ENCODE results near the gene OXSR1. TPM values are rescaled to one million over a fixed set of nuclear protein-coding genes. Genes with fewer than 3 reads are reported as not detected.

OXSR1 gene
- total RNA-seq, 1 donor from 2014 or later, result 32.7 TPM

DNA sequence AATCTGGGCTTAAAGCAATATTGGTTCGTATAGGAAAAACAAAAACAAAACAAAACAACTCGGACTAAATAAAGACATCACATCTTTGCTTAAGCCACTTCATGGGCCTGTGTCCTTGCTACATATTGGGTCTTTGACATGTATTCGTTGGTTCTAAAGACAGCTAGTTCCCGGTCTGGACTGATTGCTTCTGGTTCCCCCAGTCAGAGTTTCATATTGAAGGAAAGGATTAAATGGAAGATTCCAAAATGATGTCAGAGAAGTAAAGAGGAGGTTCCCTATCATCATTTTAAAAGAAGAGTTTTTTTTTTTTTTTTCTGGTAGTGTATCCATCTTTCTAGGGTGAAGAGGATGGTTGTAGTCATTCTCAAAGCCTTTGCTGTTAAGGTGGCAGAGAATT, 2.3 kb downstream of the OXSR1 start:
- Histone ChIP-seq H3K27me3 (no peaks in the 10 kb centered on the region), H3K4me3 (no peak overlapping the region), H3K36me3 (no peaks in the 10 kb centered on the region), H3K4me1 (peaks cover 15% of the 10 kb centered on the region), H3K27ac (no peak overlapping the region), H3K9me3 (no peaks in the 10 kb centered on the region)
- intact Hi-C loops (cut with DNase I), result no loop called here
- DNase-seq (no peak), ATAC-seq (no peak)
- TF ChIP-seq, protein P1, sequence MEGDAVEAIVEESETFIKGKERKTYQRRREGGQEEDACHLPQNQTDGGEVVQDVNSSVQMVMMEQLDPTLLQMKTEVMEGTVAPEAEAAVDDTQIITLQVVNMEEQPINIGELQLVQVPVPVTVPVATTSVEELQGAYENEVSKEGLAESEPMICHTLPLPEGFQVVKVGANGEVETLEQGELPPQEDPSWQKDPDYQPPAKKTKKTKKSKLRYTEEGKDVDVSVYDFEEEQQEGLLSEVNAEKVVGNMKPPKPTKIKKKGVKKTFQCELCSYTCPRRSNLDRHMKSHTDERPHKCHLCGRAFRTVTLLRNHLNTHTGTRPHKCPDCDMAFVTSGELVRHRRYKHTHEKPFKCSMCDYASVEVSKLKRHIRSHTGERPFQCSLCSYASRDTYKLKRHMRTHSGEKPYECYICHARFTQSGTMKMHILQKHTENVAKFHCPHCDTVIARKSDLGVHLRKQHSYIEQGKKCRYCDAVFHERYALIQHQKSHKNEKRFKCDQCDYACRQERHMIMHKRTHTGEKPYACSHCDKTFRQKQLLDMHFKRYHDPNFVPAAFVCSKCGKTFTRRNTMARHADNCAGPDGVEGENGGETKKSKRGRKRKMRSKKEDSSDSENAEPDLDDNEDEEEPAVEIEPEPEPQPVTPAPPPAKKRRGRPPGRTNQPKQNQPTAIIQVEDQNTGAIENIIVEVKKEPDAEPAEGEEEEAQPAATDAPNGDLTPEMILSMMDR (IDR thresholded peaks at IDR 0.05), result no peak

DNA sequence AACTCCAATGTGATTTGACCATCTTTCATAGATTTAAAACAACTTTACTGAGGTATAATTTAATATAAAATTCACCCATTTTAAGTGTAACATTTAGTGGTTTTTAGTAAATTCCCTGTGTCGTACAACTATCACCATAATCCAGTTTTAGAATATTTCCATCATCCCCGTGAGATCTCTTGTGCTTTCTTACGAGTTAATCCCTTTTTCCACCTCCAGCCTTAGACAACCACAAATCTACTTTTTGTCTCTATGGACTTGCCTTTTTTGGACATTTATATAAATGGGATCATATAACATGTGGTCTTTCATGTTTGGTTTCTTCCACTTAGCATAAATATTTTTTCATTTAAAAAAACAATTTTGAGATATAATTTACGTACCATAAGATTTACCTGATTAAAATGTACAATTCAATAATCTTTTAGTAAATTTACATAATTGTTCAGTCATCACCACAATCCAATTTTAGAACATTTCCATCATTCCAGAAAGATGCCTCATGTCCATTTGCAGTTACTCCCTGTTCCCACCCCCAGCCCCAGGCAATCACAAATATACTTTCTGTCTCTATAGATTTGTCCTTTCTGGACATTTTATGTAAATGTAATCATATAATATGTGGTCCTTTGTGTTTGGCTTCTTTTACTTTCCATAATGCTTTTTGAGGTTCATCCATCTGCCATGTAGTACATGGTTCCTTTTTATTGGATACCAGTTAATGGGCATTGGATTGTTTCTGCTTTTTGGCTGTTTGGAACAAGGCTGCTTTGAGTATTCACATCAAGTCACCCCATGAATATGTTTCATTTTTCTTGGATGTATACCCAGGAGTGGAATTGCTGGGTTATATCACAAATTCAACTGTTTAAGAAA, 3.1 kb downstream of the OXSR1 start:
- no peaks in the 10 kb centered on the region for H3K27me3 ChIP-seq
- intact Hi-C loops (cut with DNase I), result no loop called here
- no peak overlapping the region for H3K4me3 ChIP-seq
- ATAC-seq (no peak), DNase-seq (no peak)
- H3K36me3 ChIP-seq, result no peaks in the 10 kb centered on the region
- TF ChIP-seq, protein P1 (IDR thresholded peaks at IDR 0.05), result no peak
- H3K9me3 ChIP-seq, result no peaks in the 10 kb centered on the region
- H3K4me1 ChIP-seq, result peaks cover 21% of the 10 kb centered on the region
- H3K27ac ChIP-seq, result no peak overlapping the region

DNA sequence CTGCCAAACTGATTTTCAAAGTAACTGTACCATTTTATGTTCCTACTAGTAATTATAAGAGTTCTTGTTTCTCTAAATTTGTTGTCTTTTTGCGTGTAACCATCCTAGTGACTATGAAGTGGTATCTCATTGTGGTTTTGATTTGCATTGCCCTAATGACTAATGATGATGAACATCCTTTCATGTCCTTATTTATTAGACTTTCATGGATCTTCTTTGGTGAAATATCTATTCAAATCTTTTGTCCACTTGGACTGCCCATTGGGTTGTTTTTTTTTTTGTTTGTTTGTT, 3.6 kb downstream of the OXSR1 start:
- H3K36me3 ChIP-seq, result no peaks in the 10 kb centered on the region
- DNase-seq, result no peak
- intact Hi-C loops (cut with DNase I), result no loop called here
- no peaks in the 10 kb centered on the region for H3K27me3 ChIP-seq
- no peak overlapping the region for H3K4me3 ChIP-seq
- no peaks in the 10 kb centered on the region for H3K9me3 ChIP-seq
- no peak overlapping the region for H3K27ac ChIP-seq
- H3K4me1 ChIP-seq, result peaks cover 18% of the 10 kb centered on the region
- ATAC-seq, result no peak
- TF ChIP-seq, protein P1 (IDR thresholded peaks at IDR 0.05), result no peak

DNA sequence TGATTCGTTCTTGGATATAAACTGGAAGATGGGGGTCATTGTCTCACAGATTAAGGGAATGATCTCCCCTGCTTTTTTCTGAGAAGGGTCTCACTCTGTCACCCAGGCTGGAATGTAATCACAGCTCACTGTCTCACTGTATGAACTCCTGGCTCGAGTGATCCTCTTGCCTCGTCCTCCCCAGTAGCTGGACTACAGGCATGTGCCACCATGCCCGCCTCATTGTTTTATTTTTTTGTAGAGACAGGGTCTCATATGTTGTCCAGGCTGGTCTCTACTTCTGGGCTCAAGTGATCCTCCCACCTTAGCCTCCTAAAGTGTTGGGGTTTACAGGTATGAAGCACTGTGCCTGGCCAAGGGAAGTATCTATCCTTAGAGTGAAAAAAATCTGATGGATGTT, 5.4 kb downstream of the OXSR1 start:
- no peaks in the 10 kb centered on the region for H3K9me3 ChIP-seq
- H3K27me3 ChIP-seq, result no peaks in the 10 kb centered on the region
- no peaks in the 10 kb centered on the region for H3K36me3 ChIP-seq
- ATAC-seq (no peak), DNase-seq (no peak)
- peaks cover 15% of the 10 kb centered on the region for H3K4me1 ChIP-seq
- TF ChIP-seq, protein P1 (IDR thresholded peaks at IDR 0.05), result no peak
- H3K4me3 ChIP-seq, result no peak overlapping the region
- H3K27ac ChIP-seq, result no peak overlapping the region
- intact Hi-C loops (cut with DNase I), result no loop called here

DNA sequence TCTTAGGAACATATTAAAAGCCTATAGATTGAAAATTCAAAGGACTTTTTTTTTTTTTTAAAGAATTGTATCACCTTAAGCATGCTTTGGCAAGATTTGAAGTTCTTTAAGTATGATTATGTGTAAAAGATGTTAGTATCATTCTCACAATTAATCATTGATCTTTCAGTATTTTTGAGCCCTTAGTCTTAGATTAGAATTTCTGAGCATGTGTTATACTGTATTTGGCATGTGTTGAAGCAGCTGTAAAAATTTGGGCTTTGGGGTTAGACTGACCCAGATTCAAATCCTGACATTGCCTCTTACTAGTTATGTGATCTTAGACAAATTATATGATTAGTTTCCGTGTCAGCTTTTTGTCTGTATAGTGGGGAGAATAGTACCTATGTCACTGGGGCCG, 6.3 kb downstream of the OXSR1 start:
- Histone ChIP-seq H3K36me3 (no peaks in the 10 kb centered on the region), H3K9me3 (no peaks in the 10 kb centered on the region), H3K27ac (no peak overlapping the region), H3K4me3 (no peak overlapping the region), H3K4me1 (peaks cover 10% of the 10 kb centered on the region), H3K27me3 (no peaks in the 10 kb centered on the region)
- ATAC-seq, result no peak
- intact Hi-C loops (cut with DNase I), result no loop called here
- DNase-seq, result no peak
- TF ChIP-seq, protein P1 (IDR thresholded peaks at IDR 0.05), result no peak
